HepG2 (cell line): ENCODE results near the gene ANKMY2. TPM values are rescaled to one million over a fixed set of nuclear protein-coding genes. Genes with fewer than 3 reads are reported as not detected.

Experiments
- ATAC-seq: fragments of 200-7000 bp; cut with Tn5 transposase; 3 replicates; pipeline ENCODE4 v1.9.1; 2020; ENCODE audit warnings: mild to moderate bottlenecking, moderate library complexity
- BruUV-seq: library from RNA; stranded (reverse); fragments of 400-500 nt; replicated peaks from 2 replicates; lab custom pipeline; 2021; lab: Mats Ljungman, UMichigan
- CTCF ChIA-PET: fragments of 300-600 bp; formaldehyde crosslinking; extraction: SDS; loops from one replicate; lab custom pipeline; 2021; ENCODE audit warnings: low total read pairs, inconsistent platforms, low intra/inter-chr PET ratio; lab: Yijun Ruan, JAX
- POLR2A ChIA-PET: fragments of 350-600 bp; sonication (Branson Sonifier 250); formaldehyde crosslinking; loops from one replicate; lab custom pipeline; 2020; ENCODE audit warnings: antibody characterized with exemption, inconsistent platforms; lab: Yijun Ruan, JAX
- DNase-seq: peaks from one replicate; pipeline ENCODE4 v3.0.0-alpha.2; 2015; ENCODE audit warnings: low spot score
- FAIRE-seq: peaks from 3 replicates; lab custom pipeline; 2011; peaks lifted over from hg19 to GRCh38; lab: Jason Lieb, UNC
- H2AFZ ChIP-seq: one replicate; pipeline ENCODE4 v1.6.1; 2011; ENCODE audit warnings: low read length, inconsistent platforms
- H3K27ac ChIP-seq: fragments of 300-600 bp; 3 replicates; pipeline ENCODE4 v1.8.0; 2011; ENCODE audit warnings: mixed run types, mild to moderate bottlenecking, mixed read lengths, low read length, inconsistent platforms; ENCODE audit not compliant: insufficient read depth; ENCODE audit errors: extremely low read length
- H3K27me3 ChIP-seq, 2 experiments: fragments of 200-600 bp in 1 of 2; 2 replicates in 1 of 2; 3 replicates in 1 of 2; pipeline versions ENCODE4 v1.6.0 to v1.8.0; 2011; ENCODE audit warnings: low read length in 2 of 2, mild to moderate bottlenecking in 2 of 2, moderate library complexity in 2 of 2, inconsistent platforms in 1 of 2; ENCODE audit not compliant: insufficient read depth in 2 of 2, control insufficient read depth in 1 of 2
- H3K36me3 ChIP-seq, 2 experiments: fragments of 200-600 bp in 1 of 2; replicated peaks in 1 of 2; 2 replicates in 1 of 2; 3 replicates in 1 of 2; pipeline versions ENCODE4 v1.5.1 to v1.8.0; 2011; ENCODE audit warnings: low read length in 2 of 2, inconsistent platforms in 1 of 2; ENCODE audit not compliant: insufficient read depth in 2 of 2, control insufficient read depth in 1 of 2
- H3K4me1 ChIP-seq: 2 replicates; pipeline ENCODE4 v1.5.1; 2012; ENCODE audit warnings: low read length, inconsistent platforms; ENCODE audit not compliant: insufficient read depth
- H3K4me2 ChIP-seq: 2 replicates; pipeline ENCODE4 v1.6.0; 2011; ENCODE audit warnings: low read depth, low read length, inconsistent platforms
- H3K4me3 ChIP-seq, 3 experiments: fragments of 200-600 bp in 1 of 3; sonication (generic), shearing (Covaris generic) in 1 of 3; replicated peaks in 1 of 3; 2 replicates each; pipeline ENCODE4 v1.5.1; 2011 to 2016; ENCODE audit warnings: low read length in 3 of 3, inconsistent platforms in 2 of 3, low read depth in 2 of 3, mild to moderate bottlenecking in 2 of 3, control low read depth in 1 of 3, mixed read lengths in 1 of 3; ENCODE audit not compliant: insufficient read depth in 1 of 3
- H3K79me2 ChIP-seq: one replicate; pipeline ENCODE4 v1.6.1; 2011; ENCODE audit warnings: low read length, inconsistent platforms; ENCODE audit not compliant: insufficient read depth
- H3K9ac ChIP-seq: 2 replicates; pipeline ENCODE4 v1.6.0; 2011; ENCODE audit warnings: mild to moderate bottlenecking, low read depth, low read length, inconsistent platforms; ENCODE audit not compliant: insufficient read depth
- H3K9me3 ChIP-seq: 2 replicates; pipeline ENCODE4 v1.5.1; 2012; ENCODE audit warnings: mild to moderate bottlenecking, low read length
- H4K20me1 ChIP-seq: 2 replicates; pipeline ENCODE4 v1.6.0; 2011; ENCODE audit warnings: inconsistent platforms, mild to moderate bottlenecking, low read length, moderate library complexity; ENCODE audit not compliant: insufficient read depth
- CAMTA2 ChIP-seq: sonication (generic); formaldehyde crosslinking; IDR thresholded peaks from 2 replicates; pipeline ENCODE4 v1.4.0; 2020; ENCODE audit warnings: mild to moderate bottlenecking, missing genetic modification reagents, borderline replicate concordance
- FOXK1 ChIP-seq: sonication (generic); formaldehyde crosslinking; IDR thresholded peaks from 2 replicates; pipeline ENCODE4 v1.4.0; 2020; ENCODE audit warnings: low read depth, missing genetic modification reagents, borderline replicate concordance
- MBNL3 ChIP-seq: fragments of 250-450 bp; sonication (Bioruptor Pico); conservative IDR thresholded peaks from 2 replicates; pipeline ENCODE4 v1.8.0; 2022; ENCODE audit warnings: mild to moderate bottlenecking, inconsistent platforms
- POLR2AphosphoS5 ChIP-seq: IDR thresholded peaks from 2 replicates; pipeline ENCODE4 v1.6.1; 2012; ENCODE audit warnings: low read depth, low read length
- TMF1 ChIP-seq: sonication (generic); formaldehyde crosslinking; IDR thresholded peaks from 2 replicates; pipeline ENCODE4 v1.8.1; 2022; ENCODE audit warnings: low read depth, missing genetic modification reagents
- WGBS: methylation state at CpG from one replicate; pipeline ENCODE4 v1.1.6; 2017; ENCODE audit warnings: low lambda C conversion rate; 5-methylcytosine and 5-hydroxymethylcytosine counted together
- in situ Hi-C: cut with HindIII; loops from 2 replicates; pipeline ENCODE4 v1.10.0; 2017; ENCODE audit warnings: low pct_unique_long_range_greater_than_20kb; ENCODE audit not compliant: extremely low pct_ligation_motif_present
- intact Hi-C: fragments of 100-400 bp; cut with micrococcal nuclease; formaldehyde crosslinking; loops from one replicate; pipeline ENCODE4 v1.10.0; 2022; ENCODE audit not compliant: unreplicated experiment
- polyA plus RNA-seq, 8 experiments: library from polyadenylated mRNA; depleted of rRNA in 3 of 8; stranded (reverse) in 7 of 8; unstranded in 1 of 8; fragments of >200 nt; fragmentation: Illumina TruSeq in 4 of 8; extraction: Trizol in 4 of 8; gene quantifications; 2 replicates each; pipeline versions ENCODE4 v1.2.1 to v1.2.3, GENCODE V29; 2011 to 2016; ENCODE audit warnings: low read depth in 4 of 8, missing spikeins in 1 of 8, mixed read lengths in 1 of 8; ENCODE audit not compliant: insufficient read depth in 1 of 8
- total RNA-seq, 5 experiments: library from RNA; depleted of rRNA; stranded (reverse); fragments of >200 nt; fragmentation: Illumina TruSeq; extraction: Trizol; gene quantifications; 2 replicates each; pipeline ENCODE4 v1.2.3, GENCODE V29; 2016; ENCODE audit warnings: low read depth in 1 of 5
- TF ChIP-seq, protein P1 (sequence below): sonication (generic); formaldehyde crosslinking; conservative IDR thresholded peaks from 2 replicates; pipeline ENCODE4 v1.4.0; 2020; ENCODE audit warnings: missing genetic modification reagents
- TF ChIP-seq, protein P2 (sequence below): sonication (generic); IDR thresholded peaks from 2 replicates; pipeline ENCODE4 v1.6.1; 2016; ENCODE audit warnings: low read depth, borderline replicate concordance
- TF ChIP-seq, protein P3 (sequence below): sonication (generic); formaldehyde crosslinking; IDR thresholded peaks from 2 replicates; pipeline ENCODE4 v1.5.1; 2020; ENCODE audit warnings: missing genetic modification reagents, mild to moderate bottlenecking, borderline replicate concordance
- TF ChIP-seq, protein P4 (sequence below): sonication (generic); formaldehyde crosslinking; IDR thresholded peaks from 2 replicates; pipeline ENCODE4 v1.9.0; 2021; ENCODE audit warnings: missing genetic modification reagents, borderline replicate concordance

ANKMY2 gene
- total and polyA plus RNA-seq, 2 of the 13 experiments (the other 11 are each of a cell fraction or from before 2014, with no cell fraction given), result 12.2 to 21.6 TPM

DNA sequence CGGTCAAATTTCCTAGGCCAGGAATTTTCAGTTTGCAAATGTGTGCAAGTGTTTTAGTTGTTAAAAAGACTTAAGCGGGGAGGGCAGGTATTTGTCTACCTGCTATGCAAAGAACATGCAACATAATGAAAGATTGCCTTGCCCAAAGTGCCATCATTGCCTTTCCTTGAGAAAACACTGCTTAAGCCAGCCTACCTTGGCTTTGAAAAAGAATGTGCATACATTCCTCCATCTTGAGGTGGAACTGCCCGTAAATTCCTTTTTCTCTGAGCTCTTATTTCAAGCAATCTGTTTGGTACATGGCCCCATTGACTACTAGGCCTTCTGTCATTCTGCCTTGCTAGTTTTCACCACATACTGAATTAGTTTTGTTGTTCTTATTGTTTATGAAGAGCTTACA lies 29.7 kb upstream of the ANKMY2 start:
- intact Hi-C loops (no loop called here), in situ Hi-C loops (no loop called here)
- Histone ChIP-seq H3K27me3 (no peaks in the 10 kb centered on the region), H3K9me3 (no peaks in the 10 kb centered on the region), H3K9ac (no peak overlapping the region), H3K4me3 (no peak overlapping the region), H3K36me3 (peaks cover 4 to 33% of the 10 kb centered on the region in 2 experiments; a peak in 4 of 5 replicates), H3K4me1 (no peaks in the 10 kb centered on the region; the same call in 1 of the 2 replicates), H3K4me2 (no peak overlapping the region), H2AFZ (no peak overlapping the region), H4K20me1 (no peaks in the 10 kb centered on the region), H3K79me2 (peaks cover 18% of the 10 kb centered on the region), H3K27ac (no peak overlapping the region)
- TSS peak; percentile 21 for BruUV-seq
- no peak for ATAC-seq
- FAIRE-seq, result no peak
- no peak for DNase-seq
- POLR2A ChIA-PET, result no interaction called here
- CTCF ChIA-PET, result no interaction called here
- TF ChIP-seq, protein P1, sequence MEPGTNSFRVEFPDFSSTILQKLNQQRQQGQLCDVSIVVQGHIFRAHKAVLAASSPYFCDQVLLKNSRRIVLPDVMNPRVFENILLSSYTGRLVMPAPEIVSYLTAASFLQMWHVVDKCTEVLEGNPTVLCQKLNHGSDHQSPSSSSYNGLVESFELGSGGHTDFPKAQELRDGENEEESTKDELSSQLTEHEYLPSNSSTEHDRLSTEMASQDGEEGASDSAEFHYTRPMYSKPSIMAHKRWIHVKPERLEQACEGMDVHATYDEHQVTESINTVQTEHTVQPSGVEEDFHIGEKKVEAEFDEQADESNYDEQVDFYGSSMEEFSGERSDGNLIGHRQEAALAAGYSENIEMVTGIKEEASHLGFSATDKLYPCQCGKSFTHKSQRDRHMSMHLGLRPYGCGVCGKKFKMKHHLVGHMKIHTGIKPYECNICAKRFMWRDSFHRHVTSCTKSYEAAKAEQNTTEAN, result no peak
- TF ChIP-seq POLR2AphosphoS5, result no peak
- no peak for TF ChIP-seq FOXK1 (CRISPR knock-in tag)
- TF ChIP-seq TMF1 (CRISPR knock-in tag), result no peak
- WGBS, result 96% methylated on average over 3 of the region's 3 CpGs

DNA sequence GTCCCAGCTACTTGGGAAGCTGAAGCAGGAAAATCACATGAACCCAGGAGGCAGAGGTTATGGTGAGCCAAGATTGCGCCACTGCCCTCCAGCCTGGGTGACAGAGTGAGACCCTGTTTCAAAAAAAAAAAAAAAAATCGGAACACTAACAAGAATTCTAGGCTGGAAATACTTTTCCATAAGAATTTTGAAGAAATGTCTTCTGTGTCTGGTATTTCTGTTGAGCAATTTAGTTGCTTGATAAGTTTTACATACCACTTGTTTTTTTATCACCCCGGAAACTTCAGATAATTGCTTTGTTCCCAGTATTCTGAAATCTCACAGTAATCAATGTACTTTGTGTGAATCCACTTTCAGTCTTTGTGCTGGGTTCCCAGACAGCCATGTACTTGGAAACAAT lies 26.3 kb upstream of the ANKMY2 start:
- 99% methylated on average over 3 of the region's 3 CpGs for WGBS
- H3K27me3 ChIP-seq, result no peaks in the 10 kb centered on the region
- no peak overlapping the region for H3K9ac ChIP-seq
- ChIA-PET POLR2A (no interaction called here), CTCF (no interaction called here)
- DNase-seq, result no peak
- in situ Hi-C loops, result no loop called here
- peaks cover 15% of the 10 kb centered on the region for H3K4me1 ChIP-seq
- H3K9me3 ChIP-seq, result no peaks in the 10 kb centered on the region
- H3K4me2 ChIP-seq, result no peak overlapping the region
- ATAC-seq, result no peak
- peaks cover 26% of the 10 kb centered on the region for H3K79me2 ChIP-seq
- intact Hi-C loops, result no loop called here
- no TSS peak for BruUV-seq
- H2AFZ ChIP-seq, result no peak overlapping the region
- no peak overlapping the region for H3K27ac ChIP-seq
- no peak for FAIRE-seq
- no peaks in the 10 kb centered on the region for H4K20me1 ChIP-seq
- no peak overlapping the region for H3K4me3 ChIP-seq
- H3K36me3 ChIP-seq, result peaks cover 5 to 31% of the 10 kb centered on the region in 2 experiments; a peak in 4 of 5 replicates
- TF ChIP-seq, protein P2, sequence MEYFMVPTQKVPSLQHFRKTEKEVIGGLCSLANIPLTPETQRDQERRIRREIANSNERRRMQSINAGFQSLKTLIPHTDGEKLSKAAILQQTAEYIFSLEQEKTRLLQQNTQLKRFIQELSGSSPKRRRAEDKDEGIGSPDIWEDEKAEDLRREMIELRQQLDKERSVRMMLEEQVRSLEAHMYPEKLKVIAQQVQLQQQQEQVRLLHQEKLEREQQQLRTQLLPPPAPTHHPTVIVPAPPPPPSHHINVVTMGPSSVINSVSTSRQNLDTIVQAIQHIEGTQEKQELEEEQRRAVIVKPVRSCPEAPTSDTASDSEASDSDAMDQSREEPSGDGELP, result no peak
- TF ChIP-seq, protein P3, sequence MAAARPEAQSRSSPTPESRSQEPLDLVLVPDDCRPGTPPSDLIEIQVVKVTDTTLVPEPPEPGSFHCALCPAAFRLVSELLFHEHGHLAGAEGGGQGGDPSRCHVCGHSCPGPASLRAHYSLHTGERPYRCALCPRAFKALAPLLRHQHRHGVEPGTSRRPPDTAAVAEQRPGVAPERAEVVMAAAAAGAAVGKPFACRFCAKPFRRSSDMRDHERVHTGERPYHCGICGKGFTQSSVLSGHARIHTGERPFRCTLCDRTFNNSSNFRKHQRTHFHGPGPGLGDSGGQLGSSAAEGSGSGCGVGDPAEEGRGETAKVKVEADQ (CRISPR knock-in tag), result no peak
- TF ChIP-seq, protein P4, sequence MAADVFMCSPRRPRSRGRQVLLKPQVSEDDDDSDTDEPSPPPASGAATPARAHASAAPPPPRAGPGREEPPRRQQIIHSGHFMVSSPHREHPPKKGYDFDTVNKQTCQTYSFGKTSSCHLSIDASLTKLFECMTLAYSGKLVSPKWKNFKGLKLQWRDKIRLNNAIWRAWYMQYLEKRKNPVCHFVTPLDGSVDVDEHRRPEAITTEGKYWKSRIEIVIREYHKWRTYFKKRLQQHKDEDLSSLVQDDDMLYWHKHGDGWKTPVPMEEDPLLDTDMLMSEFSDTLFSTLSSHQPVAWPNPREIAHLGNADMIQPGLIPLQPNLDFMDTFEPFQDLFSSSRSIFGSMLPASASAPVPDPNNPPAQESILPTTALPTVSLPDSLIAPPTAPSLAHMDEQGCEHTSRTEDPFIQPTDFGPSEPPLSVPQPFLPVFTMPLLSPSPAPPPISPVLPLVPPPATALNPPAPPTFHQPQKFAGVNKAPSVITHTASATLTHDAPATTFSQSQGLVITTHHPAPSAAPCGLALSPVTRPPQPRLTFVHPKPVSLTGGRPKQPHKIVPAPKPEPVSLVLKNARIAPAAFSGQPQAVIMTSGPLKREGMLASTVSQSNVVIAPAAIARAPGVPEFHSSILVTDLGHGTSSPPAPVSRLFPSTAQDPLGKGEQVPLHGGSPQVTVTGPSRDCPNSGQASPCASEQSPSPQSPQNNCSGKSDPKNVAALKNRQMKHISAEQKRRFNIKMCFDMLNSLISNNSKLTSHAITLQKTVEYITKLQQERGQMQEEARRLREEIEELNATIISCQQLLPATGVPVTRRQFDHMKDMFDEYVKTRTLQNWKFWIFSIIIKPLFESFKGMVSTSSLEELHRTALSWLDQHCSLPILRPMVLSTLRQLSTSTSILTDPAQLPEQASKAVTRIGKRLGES (CRISPR knock-in tag), result no peak
- TF ChIP-seq MBNL3, result no peak
- no peak for TF ChIP-seq CAMTA2 (CRISPR knock-in tag)
